Activated T-cell treated with anti-CD3 and anti-CD28 coated beads, Interleukin-2, amount 50 U/mL, for 48 hours (primary cell): ENCODE measurements around the gene ZC3H18.

ENCODE experiments used
- DNase-seq, 2 experiments: peaks; one replicate each; pipeline ENCODE4 v3.0.0-alpha.2; 2020

ZC3H18 gene

DNA sequence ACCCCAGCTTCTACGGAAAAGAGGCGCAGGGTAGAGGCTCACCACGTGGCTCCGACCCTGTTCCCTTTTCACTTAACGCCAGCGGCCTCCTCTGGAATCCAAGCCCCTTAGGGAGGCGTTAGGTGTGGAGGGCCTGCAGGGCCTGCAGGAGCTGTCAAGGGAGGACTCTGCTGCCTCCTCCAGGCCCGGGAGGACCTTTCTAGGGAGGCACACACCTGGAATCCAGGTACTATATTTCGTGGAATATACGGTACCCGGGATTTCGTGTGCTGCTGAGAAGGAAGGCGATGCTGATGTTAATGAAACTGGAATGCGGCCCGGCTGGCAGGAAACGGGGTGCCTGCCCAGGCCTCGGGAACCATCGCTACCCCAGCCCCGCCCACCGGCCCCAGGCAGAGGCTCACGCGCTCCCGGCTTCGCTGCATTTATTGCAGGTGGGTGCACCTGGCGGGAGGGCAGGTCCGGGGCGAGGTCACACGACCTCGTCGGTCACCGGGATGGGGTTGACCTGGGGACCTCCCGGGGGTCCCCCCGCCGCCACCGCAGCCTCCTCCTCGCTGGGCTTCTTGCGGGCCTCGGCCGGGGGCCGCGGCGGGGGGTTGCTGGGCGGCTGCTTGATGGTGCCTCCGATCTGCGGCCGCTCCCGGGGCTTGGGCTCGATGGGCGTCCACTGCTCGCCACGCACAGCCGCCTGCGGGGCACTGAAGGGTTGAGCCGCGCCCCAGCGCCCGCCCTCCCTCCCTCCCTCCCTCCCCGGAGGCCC is 72.9 kb downstream of the ZC3H18 start:
- DNase-seq, result no peak

DNA sequence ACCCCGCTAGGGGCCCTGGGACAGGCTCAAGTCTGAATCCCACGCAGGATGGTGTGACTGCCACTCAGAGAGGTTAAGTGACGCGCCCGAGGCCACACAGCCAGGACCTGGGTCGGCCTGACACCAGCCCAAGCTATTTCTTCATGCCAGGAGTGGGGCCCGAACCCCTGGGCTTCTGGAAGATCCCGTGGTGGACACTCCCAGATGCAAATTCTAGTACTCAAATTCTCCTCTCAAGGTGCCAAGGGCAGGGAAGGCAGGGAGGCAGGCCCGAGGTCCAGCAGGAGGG is 73.4 kb downstream of the ZC3H18 start:
- no peak for DNase-seq

DNA sequence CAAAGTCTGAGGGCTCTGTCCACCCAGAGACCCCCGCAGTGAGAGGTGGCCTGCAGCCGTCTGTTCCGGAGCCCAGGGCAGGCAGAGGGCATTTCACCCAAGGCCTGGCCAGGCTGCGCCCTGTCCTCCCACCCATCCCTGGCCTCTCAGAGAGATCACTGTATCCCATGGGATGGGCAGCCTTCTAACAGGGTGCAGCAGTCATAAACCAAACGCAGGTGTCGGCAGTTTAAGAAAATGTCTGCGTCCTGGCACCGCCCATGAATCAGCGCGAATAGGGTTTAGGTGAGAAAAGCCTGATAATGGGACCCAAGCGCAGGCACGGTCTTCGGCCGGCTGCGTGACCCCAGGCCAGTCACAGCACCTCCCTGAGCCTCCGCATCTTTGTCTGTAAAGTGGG is 75.3 kb downstream of the ZC3H18 start:
- no peak for DNase-seq

DNA sequence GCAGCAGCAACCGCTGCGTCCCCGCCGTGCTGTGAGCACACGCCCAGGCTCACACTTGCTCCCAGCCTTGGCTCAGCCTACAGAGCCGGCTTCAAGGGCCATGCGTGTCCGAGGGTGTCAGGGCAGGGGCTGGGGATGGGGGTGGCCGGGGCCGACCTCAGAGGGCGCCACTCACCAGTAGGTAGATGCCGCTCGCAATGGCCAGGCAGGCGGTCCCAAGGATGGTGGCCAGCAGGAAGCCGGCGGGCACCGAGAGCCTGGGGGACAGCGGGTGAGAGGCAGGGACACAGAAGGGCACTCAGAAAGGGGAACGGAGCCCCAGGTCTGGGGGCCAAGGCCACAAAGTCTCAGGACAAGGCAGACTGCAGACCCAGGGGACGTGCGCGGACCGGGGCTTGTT is 75.7 kb downstream of the ZC3H18 start:
- DNase-seq, result no peak

DNA sequence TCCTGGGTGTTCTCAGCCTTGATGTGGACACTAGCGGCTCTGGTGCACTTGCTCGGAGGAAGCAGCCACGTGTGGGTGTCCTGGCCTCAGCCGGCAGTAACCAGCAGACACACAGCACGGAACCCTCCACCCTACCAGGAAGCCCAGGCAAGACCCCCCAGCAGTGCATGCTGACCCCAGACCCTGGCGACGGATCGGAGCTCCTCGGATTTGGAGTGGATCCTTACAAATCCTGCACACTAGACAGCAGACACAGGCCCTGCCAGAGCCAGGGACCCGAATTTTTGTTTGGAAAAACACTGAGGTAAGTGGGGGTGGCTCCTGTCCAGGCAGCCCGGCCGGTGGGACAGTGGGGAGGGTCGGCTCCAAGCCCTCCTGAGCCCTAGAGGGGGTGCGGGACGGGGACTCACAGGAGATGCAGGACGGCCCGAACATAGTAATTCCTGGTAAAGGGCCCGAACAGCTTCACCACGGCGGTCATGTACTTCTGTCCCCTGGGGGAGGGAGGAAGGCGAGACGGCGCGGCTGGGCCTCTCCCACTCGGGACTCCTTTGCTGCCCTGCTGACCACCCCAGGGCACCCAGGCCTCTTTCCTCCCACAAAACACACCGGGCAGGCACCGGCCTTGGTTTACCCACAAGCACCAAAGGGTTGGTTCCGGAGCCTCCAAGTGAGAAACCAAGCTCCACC is 76.3 kb downstream of the ZC3H18 start:
- DNase-seq, result no peak

DNA sequence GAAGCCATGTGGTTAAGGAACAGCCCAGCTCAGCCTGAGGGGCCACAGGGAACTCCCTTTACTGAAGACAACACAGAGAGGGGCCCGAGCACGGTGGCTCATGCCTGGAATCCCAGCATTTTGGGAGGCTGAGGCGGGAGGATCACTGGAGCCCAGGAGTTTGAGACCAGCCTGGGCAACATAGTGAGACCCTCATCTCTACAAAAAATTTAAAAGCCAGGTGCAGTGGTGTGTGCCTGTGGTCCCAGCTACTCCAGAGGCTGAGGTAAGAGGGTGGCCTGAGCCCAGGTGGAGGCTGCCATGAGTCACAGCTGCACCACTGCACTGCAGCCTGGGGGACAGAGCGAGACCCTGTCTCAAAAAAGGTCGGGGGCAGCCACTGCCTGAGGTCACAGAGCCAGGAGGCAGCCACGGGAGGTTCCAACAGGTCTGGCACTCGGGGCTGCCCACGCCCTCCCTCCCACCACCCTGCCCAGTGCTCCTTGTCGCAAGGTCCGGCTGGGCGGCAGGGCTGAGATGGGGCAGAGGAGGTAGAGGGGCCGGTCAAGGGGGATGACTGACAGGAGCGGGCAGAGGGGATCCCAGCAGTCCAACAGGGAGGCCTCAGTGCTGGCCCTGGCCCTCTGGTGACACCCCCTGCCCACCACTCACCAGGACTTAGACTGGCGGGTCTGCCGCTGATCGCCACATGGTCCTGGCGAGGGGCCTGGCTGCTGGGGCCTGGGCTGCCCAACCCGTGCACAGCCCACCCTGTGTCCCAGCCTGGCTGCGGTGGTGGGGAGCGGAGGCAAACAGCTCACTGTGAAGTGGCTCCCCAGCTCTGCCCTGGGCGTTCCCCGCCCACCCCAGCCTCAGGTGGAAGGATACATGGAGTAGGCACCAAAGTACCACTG is 77.2 kb downstream of the ZC3H18 start:
- DNase-seq, result no peak

DNA sequence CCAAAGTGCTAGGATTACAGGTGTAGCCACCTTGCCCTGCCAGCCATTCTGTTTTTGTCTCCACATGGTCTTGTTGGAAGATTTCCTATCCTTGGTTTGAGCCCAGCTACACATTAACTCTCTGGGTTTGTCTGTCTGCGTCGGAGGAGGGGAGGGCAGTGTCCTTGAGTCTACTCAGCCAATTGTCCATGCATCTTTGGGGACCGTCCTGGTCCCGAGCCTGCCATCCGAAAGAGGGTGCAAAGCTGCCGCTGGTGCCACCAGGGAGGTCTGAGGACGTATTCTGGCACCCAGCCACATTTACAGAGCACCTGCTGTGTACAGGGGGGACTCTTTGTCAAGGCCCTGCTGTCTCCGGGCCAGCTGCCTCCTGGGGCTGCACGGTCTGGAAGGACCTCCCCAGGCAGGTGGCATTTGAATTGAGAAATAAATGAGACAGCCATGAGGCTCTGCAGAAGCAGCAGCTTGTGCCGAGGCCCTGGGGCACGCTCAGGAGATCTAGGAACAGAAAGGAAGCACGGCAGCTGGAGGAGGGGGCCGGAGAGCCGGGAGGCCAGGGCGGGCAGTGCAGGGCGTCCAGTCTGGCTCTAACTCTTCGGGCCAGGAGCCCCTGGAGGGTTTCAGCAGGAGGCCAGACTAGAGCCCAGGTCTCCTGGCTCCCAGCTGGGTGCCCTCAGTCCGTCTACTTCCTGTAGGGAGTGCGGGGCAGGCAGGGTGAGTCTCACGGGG is 79.2 kb downstream of the ZC3H18 start:
- DNase-seq, result no peak

DNA sequence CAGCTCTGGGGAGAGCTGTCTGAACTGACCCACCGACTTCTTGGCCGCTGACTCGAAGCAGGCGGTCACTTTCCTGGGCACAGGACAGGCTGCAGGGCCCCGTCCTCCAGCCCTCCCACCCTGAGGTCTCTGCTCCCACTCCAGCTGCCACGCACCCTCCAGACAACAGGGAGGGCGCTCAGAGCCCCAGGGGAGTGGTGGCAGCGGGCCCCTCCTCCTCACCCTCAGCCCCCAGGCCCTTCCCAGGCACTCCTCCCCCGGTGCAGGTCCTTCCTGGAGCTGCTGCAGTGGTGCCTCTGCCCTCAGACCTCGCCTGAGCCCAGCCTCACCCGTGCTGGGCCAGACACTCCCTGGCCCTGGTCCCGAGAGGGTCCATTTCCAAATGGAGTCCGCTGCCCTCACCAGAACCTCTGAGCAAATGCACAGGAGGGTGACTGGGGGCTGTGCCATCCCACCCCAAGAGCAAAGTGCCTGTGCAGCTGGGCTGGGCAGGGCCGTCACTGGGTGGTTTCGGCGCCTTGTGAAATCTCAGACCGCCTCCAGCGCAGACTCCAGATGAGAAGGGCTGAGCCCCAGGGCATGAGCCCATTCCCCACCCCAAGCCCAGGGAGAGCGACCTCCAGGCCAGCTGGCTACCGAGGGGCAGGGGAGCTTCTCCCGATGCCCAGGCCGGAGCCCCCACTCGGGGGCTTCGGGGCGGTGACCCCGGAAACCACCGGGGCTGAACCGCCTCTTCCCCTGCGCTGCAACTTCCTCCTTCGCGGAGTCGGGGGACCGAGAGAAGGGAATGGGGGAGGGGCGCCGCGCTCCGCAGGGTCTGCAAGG is 79.9 kb downstream of the ZC3H18 start:
- DNase-seq, result peak; percentile 56 to 69

DNA sequence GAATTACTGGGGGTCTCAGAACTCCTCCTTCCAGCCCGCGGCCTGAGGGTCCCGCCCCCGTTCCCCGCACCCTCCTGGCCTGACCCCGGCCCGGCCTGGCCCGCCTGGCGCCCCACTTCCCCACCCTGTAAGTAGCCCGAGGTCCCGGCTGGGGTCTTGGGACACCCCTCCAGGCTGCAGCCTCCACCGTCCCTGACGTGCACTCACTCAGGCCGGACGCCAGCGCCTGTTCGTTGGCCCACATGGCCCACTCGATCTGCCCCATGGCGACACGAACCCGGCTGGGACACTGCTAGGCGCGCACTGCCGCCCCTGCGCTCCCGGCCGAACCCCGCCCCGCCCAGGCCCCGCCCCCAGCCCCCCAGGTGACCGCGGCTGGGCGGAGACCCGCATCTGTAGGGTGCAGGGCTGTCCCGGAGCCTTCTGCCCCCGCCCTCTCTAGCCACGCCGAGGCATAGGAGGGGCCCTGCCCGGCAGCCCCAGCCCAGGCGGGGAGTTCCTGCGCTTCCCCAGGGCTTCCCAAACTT is 80.6 kb downstream of the ZC3H18 start, which contains the start of gene CYBA:
Gene CYBA (minus strand): TSS at position 305 of the 527 bp plus-strand sequence. CDS start 40 bp downstream, at position 265.
- peak; percentile 91 to 93 for DNase-seq

DNA sequence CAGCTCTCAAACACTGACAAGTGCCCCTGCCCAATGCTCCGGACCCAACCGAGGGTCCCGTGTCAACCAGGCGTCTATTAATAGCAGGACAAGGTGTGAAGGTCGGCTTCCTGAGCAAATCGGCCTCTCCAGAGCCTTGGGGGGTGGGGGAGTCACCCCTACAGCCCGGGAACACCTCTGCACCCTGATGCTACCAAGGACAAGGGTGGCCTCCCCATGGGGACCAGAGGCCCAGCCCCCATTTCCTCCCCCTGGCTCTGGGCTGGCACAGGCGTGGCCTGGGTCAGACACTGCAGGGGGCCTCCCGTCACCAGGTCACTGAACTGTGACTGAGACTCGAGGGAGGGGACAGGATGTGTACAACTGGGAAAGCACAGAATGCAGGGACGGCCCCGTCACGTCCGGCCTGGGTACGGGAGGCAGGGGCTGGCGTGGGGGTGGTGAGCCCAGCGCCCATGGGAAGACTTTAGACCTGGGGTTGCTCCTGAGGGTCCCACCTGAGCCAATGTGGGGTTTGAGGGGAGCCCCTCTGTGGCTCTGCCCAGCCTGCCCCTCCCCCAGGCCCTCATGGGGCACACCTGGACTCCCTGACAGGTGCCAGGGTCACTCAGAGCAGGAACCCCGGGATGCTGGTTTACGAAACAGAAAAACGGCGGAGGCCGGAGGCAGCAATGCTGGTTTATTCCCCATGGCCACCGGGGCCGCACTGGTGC is 81.2 kb downstream of the ZC3H18 start:
- DNase-seq, result peak; percentile 84 to 85

DNA sequence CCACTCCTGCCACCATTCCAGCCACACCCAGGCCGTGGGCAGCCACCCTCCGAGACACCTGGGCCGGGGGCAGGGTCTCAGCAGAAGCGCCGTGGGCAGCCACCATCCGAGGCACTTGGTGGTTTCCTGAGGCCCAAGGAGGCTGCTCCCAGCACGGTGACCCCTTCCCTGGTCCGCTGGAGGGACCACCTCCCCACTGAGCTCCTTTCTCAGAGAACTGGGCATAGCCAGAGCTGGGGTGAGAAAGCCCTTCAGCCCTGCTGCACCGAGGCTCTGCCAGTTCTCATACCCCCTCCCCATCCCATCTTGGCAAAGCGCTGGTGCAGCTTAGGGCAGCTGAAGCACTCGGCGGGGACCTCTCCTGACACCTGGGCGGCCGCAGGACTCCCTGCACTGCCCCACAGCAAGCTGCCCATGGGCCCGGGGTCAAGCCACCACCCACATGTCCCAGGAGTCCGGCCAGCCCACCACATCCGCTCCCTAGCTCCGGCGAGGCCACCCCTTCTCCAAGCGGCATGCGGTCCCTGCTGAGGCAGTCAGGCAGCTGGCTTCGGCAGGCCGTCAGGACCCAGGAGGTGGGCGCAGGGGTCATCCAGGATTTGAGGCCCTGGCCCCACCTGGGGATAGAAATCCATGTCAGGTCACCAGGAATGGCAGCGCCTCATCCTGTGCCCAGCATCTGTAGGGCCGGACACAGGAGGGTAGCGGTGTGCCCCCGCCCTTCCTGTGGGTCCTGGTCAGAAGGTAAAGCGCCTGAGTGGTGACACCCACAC is 82.0 kb downstream of the ZC3H18 start:
- no peak for DNase-seq

DNA sequence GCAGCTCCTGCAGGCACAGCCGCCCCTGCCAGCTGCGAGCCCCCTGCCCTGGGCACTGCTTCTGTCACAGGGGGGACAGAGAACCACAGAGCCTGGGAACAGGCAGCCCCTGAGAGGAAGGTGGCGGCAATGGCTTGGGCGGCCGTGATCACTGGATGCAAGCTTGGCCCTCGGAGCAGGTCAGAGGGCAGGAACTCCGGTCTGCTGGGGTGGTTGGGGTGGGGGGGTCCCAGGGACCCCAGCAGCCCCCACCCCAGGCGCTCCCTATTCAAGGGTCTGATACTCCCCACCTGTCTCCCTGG is 82.5 kb downstream of the ZC3H18 start:
- DNase-seq, result no peak

DNA sequence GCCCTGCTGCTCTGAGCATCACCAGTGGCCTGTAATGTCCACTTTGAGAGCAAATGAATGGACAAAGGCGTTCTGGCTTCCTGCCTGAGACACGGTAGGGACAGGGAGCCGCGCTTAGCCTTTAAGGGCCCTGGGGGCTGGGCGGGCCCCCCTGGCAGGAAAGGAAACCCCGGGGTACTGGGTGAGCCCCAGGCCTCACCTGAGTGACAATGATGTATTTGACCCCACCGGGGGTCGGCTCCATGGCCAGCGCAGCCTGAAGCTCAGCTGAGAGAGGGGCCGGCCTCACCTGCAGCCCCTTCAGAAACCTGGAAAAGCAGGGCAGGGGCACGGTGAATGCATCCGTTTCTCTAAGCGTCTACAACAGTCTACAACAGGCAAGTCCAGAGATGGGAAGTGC is 82.9 kb downstream of the ZC3H18 start:
- DNase-seq, result no peak

DNA sequence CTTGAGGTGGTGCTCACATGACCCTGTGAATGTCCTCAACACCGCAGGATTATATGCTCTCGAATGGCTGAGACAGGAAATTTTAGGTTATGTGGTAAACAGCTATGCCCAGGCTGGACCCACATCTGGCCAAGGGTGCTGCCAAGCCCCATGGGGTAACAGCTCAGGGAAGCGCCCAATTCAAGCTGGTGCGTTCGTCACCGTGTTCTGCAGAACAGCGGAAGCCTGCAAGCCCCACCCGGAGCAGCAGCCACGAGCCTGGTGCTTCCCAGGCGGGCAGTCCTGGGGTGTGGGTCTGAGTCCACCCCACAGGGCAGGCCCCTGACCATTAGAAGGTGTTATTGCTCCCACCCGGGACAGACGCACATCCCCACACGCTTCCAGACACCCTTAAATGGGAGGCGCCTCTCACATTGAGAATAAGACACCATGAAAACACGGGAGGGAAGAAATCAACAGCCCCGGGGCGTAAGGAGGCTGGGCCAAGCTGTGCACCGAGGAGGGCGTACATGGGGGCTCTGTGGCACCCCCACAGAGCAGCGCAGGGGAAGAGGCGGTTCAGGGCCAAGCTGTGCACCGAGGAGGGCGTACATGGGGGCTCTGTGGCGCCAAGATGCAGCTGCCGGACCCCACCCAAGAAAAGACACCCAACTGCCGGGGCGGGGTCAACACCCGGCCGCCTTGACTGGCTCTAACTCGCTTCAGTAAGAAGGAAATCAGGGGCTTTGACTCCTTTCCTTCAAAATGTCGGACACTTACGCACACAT is 83.6 kb downstream of the ZC3H18 start:
- no peak for DNase-seq

DNA sequence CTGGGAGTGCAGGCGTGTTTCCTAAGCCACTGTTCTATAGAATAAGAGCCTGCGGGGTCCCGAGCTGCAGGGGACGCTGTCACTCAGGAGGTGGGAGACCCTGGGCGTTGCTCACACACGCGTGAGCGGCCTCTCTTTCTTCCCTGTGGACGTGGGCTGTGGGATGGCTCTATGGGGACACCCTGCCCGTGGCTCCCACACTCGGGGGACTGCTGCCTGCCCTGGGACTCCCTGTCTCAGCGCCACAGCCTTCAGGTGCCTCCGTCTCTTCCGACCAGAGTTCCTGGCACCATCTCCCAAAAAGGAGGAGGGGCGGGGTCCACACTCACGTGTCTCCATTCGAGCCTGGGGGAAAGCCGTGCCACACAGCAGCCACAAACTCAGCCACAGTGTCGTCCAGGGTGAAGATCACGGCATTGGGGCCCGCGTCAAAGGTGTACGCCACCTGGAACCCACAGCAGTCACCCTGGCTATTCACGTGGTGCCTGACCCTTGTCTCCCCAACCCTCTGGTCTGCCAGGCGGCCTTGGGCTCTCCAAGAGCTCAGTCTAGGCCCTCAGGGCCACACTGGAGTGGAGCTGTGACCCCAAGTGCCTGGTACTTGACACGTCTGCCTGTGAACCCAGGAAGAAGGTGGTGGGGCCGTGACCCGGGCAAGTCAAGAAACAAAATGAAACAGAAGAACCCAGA is 84.3 kb downstream of the ZC3H18 start:
- no peak for DNase-seq

DNA sequence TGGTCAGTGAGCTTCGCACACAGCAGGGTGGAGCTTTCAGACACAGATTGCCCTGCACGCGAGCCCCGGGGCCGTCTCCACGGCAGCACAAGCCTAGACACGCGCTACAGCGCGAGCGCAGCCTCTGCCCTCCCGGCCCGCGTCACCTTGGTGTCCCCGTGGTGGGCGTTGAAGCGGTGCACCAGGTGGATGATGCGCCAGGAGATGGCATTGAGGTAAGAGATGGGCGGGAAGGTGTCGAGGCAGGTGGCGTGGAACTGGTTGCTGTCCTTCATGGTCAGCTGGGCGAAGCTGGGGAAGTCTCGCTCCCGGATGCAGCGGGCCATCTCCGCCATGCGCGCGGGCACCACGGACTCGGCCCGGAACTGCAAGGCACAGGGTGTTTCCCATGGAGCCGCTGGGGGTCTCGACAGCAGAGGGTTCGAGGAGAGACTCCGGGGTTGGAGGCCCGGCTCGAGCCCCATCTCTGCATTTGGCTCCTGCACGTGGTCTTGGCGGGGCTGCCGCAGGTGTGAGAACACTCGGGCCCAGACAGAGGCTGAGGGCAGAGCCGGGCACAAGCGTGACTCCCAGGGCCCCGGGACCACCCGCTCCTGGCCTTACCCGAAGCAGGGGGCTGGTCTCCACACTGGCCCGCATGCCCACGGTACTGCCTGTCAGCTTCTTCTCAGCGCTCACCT is 85.0 kb downstream of the ZC3H18 start:
- no peak for DNase-seq

DNA sequence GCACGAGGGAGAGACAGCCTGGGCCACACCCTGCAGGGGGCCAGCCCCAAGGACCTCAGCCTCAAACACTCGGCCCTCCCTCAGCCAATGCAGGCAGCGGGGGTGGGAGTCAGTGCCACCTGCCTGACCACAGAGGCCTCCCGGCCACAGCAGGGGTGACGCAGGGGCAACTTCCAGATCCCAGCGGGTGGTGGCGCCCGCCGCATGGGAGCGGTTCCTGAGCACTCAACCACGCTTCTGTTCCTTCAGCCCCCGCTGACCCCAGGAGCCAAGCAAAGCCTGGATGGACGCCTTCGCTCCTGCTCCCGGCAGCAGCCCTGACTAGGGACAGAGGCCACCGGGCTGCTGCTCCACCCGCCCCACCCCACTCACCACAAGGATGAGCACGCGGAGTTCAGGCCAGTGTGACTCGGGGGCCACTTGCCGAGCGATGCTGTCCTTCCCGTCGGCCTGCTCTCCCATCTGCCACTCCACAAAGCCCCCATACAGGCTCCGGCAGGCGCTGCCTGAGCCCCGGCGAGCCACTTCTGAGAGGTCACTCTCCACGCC is 85.6 kb downstream of the ZC3H18 start:
- no peak for DNase-seq
